HEK293T (cell line): ENCODE measurements around the gene AP1M2.
"Not testable (repeated sequence)": the region's sequence is repeated elsewhere in the genome, so short reads cannot be mapped to it uniquely, and the experiment has no call there.

Experiments used
- CTCF ChIA-PET: fragments of 350-600 bp; formaldehyde crosslinking; extraction: SDS; loops from one replicate; lab custom pipeline; 2021; ENCODE audit warnings: antibody characterized with exemption, inconsistent platforms; lab: Yijun Ruan, JAX
- POLR2A ChIA-PET: fragments of 350-600 bp; formaldehyde crosslinking; extraction: SDS; loops from one replicate; lab custom pipeline; 2020; ENCODE audit warnings: antibody characterized with exemption, inconsistent platforms; lab: Yijun Ruan, JAX
- DNase-seq: peaks from one replicate; pipeline ENCODE4 v3.0.0; 2012; ENCODE audit warnings: mixed read lengths; ENCODE audit errors: extremely low spot score
- ARNT ChIP-seq: fragments of 450-650 bp; IDR thresholded peaks from 2 replicates; pipeline ENCODE4 v1.6.1; 2017; ENCODE audit warnings: mild to moderate bottlenecking
- BHLHE40 ChIP-seq: fragments of 450-650 bp; IDR thresholded peaks from 2 replicates; pipeline ENCODE4 v1.6.1; 2016; ENCODE audit warnings: mild to moderate bottlenecking, moderate library complexity, borderline replicate concordance
- CTBP1 ChIP-seq: fragments of 450-650 bp; IDR thresholded peaks from 2 replicates; pipeline ENCODE4 v1.6.1; 2016; ENCODE audit warnings: borderline replicate concordance
- ELF4 ChIP-seq: fragments of 450-650 bp; IDR thresholded peaks from 2 replicates; pipeline ENCODE4 v1.6.1; 2017; ENCODE audit warnings: antibody characterized with exemption
- FOXA1 ChIP-seq: fragments of 450-650 bp; IDR thresholded peaks from 2 replicates; pipeline ENCODE4 v1.6.1; 2016; ENCODE audit warnings: mild to moderate bottlenecking
- FOXK2 ChIP-seq: fragments of 450-650 bp; IDR thresholded peaks from 2 replicates; pipeline ENCODE4 v1.6.1; 2016; ENCODE audit warnings: mild to moderate bottlenecking
- FOXM1 ChIP-seq: fragments of 450-650 bp; IDR thresholded peaks from 2 replicates; pipeline ENCODE4 v1.6.1; 2017; ENCODE audit warnings: mild to moderate bottlenecking, borderline replicate concordance
- HDGF ChIP-seq: fragments of 450-650 bp; IDR thresholded peaks from 2 replicates; pipeline ENCODE4 v1.6.1; 2017; ENCODE audit warnings: antibody characterized with exemption, borderline replicate concordance
- L3MBTL2 ChIP-seq: fragments of 450-650 bp; conservative IDR thresholded peaks from 2 replicates; pipeline ENCODE4 v1.6.1; 2016; ENCODE audit warnings: mild to moderate bottlenecking
- LEF1 ChIP-seq: fragments of 450-650 bp; IDR thresholded peaks from 2 replicates; pipeline ENCODE4 v1.6.1; 2017; ENCODE audit warnings: mild to moderate bottlenecking, borderline replicate concordance
- NFRKB ChIP-seq: fragments of 450-650 bp; IDR thresholded peaks from 2 replicates; pipeline ENCODE4 v1.6.1; 2016; ENCODE audit warnings: mild to moderate bottlenecking, moderate library complexity
- PKNOX1 ChIP-seq: fragments of 450-650 bp; IDR thresholded peaks from 2 replicates; pipeline ENCODE4 v1.6.1; 2016
- SP1 ChIP-seq: fragments of 450-650 bp; IDR thresholded peaks from 2 replicates; pipeline ENCODE4 v1.6.1; 2017
- SUZ12 ChIP-seq: fragments of 450-650 bp; IDR thresholded peaks from 2 replicates; pipeline ENCODE4 v1.6.1; 2016; ENCODE audit warnings: mild to moderate bottlenecking
- TARDBP ChIP-seq: fragments of 450-650 bp; IDR thresholded peaks from 2 replicates; pipeline ENCODE4 v1.6.1; 2016
- ZNF384 ChIP-seq: fragments of 450-650 bp; IDR thresholded peaks from 2 replicates; pipeline ENCODE4 v1.6.1; 2016

The AP1M2 gene

GRCh38 chr19:10535613-10536012, 51.5 kb downstream of the AP1M2 start:
- CTCF ChIA-PET = interaction anchor here (0.7 to 1.1 kb wide), 2 partner anchors 30 to 994 kb away, joined by 3 to 6 read pairs; partner anchors contain the start of genes ECSIT and KRI1
- POLR2A ChIA-PET = interaction anchor here (0.9 kb wide), 1 partner anchor 18 kb away, joined by 5 read pairs; the partner anchor contains the start of gene S1PR5
- peak; percentile 3 for DNase-seq
- TF ChIP-seq L3MBTL2 (no peak), FOXK2 (no peak), LEF1 (no peak), FOXA1 (no peak), FOXM1 (no peak), TARDBP (no peak), ELF4 (no peak), HDGF (no peak), SUZ12 (no peak), CTBP1 (no peak), NFRKB (no peak), SP1 (no peak), ZNF384 (no peak), BHLHE40 (no peak), PKNOX1 (no peak), ARNT (no peak)

- no peak for DNase-seq
Measured at GRCh38 chr19:10533646-10534386, 53.3 kb downstream of the AP1M2 start.

GRCh38 chr19:10532457-10532856, 54.7 kb downstream of the AP1M2 start:
- CTCF ChIA-PET = interaction anchor here (0.5 kb wide), 1 partner anchor 23 kb away, joined by 3 read pairs; no protein-coding TSS in a partner anchor
- no peak for DNase-seq
- POLR2A ChIA-PET = no interaction called here
- no peak for TF ChIP-seq ELF4
- no peak for TF ChIP-seq L3MBTL2
- TF ChIP-seq TARDBP = no peak
- TF ChIP-seq SUZ12 = no peak
- no peak for TF ChIP-seq SP1
- no peak for TF ChIP-seq FOXA1
- TF ChIP-seq HDGF = no peak
- no peak for TF ChIP-seq LEF1
- no peak for TF ChIP-seq FOXM1
- TF ChIP-seq ZNF384 = no peak
- TF ChIP-seq BHLHE40 = no peak
- TF ChIP-seq NFRKB = no peak
- TF ChIP-seq FOXK2 = no peak
- TF ChIP-seq ARNT = no peak
- no peak for TF ChIP-seq PKNOX1
- no peak for TF ChIP-seq CTBP1

More at GRCh38 chr19:10533646-10534386, 53.3 kb downstream of the AP1M2 start:
- CTCF ChIA-PET = interaction anchor here (0.6 kb wide), 1 partner anchor 8 kb away, joined by 3 read pairs; no protein-coding TSS in a partner anchor
- TF ChIP-seq LEF1 (no peak), FOXK2 (no peak), HDGF (no peak), NFRKB (no peak), ZNF384 (no peak), SP1 (no peak), FOXA1 (no peak), TARDBP (no peak), BHLHE40 (no peak), SUZ12 (no peak), ELF4 (no peak), FOXM1 (no peak), PKNOX1 (no peak; the same call in 1 of the 2 replicates)
- POLR2A ChIA-PET = interaction anchor here (0.9 kb wide), 1 partner anchor 36 kb away, joined by 3 read pairs; no protein-coding TSS in a partner anchor

- POLR2A ChIA-PET, CTCF ChIA-PET, DNase-seq: not testable (repeated sequence)
Measured at GRCh38 chr19:10526887-10527286, 60.2 kb downstream of the AP1M2 start.

GRCh38 chr19:10525636-10526035, 61.5 kb downstream of the AP1M2 start:
- DNase-seq = no peak
- ChIA-PET CTCF (interaction anchor here (0.6 to 1.3 kb wide), 3 partner anchors 9 to 39 kb away, joined by 3 read pairs; no protein-coding TSS in a partner anchor), POLR2A (no interaction called here)
- no peak for TF ChIP-seq TARDBP
- TF ChIP-seq ARNT = no peak
- no peak for TF ChIP-seq CTBP1
- TF ChIP-seq SP1 = no peak

GRCh38 chr19:10523135-10523636, 63.9 kb downstream of the AP1M2 start:
- POLR2A ChIA-PET = no interaction called here
- CTCF ChIA-PET = interaction anchor here (0.7 kb wide), 3 partner anchors 18 to 130 kb away, joined by 3 to 11 read pairs (median 3); no protein-coding TSS in a partner anchor
- TF ChIP-seq ELF4 (no peak), SUZ12 (no peak), BHLHE40 (no peak), NFRKB (no peak), TARDBP (no peak), FOXA1 (no peak), FOXK2 (no peak), CTBP1 (no peak), ZNF384 (no peak), HDGF (no peak), FOXM1 (no peak), SP1 (no peak), PKNOX1 (no peak), L3MBTL2 (no peak)
- DNase-seq = no peak
